MCF 10A (cell line): ENCODE data around the gene SUN3. TPM values are rescaled to one million over a fixed set of nuclear protein-coding genes. Genes with fewer than 3 reads are reported as not detected.

Experiments used
- BruUV-seq: library from RNA; stranded (reverse); fragments of 400-500 nt; replicated peaks from 2 replicates; lab custom pipeline; 2021; lab: Mats Ljungman, UMichigan
- CTCF ChIA-PET: fragments of 300-600 bp; sonication (Branson Sonifier 250); formaldehyde crosslinking; extraction: SDS; loops from one replicate; lab custom pipeline; 2021; ENCODE audit warnings: antibody characterized with exemption, inconsistent platforms; lab: Yijun Ruan, JAX
- POLR2A ChIA-PET: fragments of 300-600, 350-650 bp; sonication (Branson Sonifier 250); formaldehyde crosslinking; extraction: SDS; loops from one replicate; lab custom pipeline; 2020; ENCODE audit warnings: antibody characterized with exemption, inconsistent platforms; lab: Yijun Ruan, JAX
- DNase-seq: peaks from one replicate; pipeline ENCODE4 v3.0.0-alpha.2; 2018; ENCODE audit not compliant: unreplicated experiment
- H3K27ac Mint-ChIP-seq: one replicate; pipeline ENCODE4 v1.8.0; 2022; ENCODE audit warnings: mild to moderate bottlenecking, low read depth, mixed read lengths; ENCODE audit not compliant: unreplicated experiment
- H3K27me3 Mint-ChIP-seq: one replicate; pipeline ENCODE4 v1.8.0; 2022; ENCODE audit warnings: mixed read lengths; ENCODE audit not compliant: insufficient read depth, unreplicated experiment
- H3K36me3 Mint-ChIP-seq: one replicate; pipeline ENCODE4 v1.8.0; 2022; ENCODE audit warnings: mild to moderate bottlenecking, moderate library complexity, mixed read lengths; ENCODE audit not compliant: insufficient read depth, unreplicated experiment
- H3K4me1 Mint-ChIP-seq: one replicate; pipeline ENCODE4 v1.8.0; 2022; ENCODE audit warnings: mixed read lengths; ENCODE audit not compliant: insufficient read depth, unreplicated experiment
- H3K4me3 Mint-ChIP-seq: one replicate; pipeline ENCODE4 v1.8.0; 2022; ENCODE audit warnings: mild to moderate bottlenecking, moderate library complexity, mixed read lengths; ENCODE audit not compliant: unreplicated experiment
- H3K9me3 Mint-ChIP-seq: one replicate; pipeline ENCODE4 v1.8.0; 2022; ENCODE audit warnings: mixed read lengths; ENCODE audit not compliant: unreplicated experiment
- CTCF ChIP-seq: fragments of 200-600 bp; IDR thresholded peaks from one replicate; pipeline ENCODE4 v1.8.0; 2022; ENCODE audit warnings: antibody characterized with exemption, mild to moderate bottlenecking; ENCODE audit not compliant: unreplicated experiment
- intact Hi-C: fragments of 100-400 bp; cut with micrococcal nuclease; formaldehyde crosslinking; loops from 2 replicates; pipeline ENCODE4 v1.14.1; 2022
- total RNA-seq: library from RNA; stranded (reverse); gene quantifications from 2 replicates; pipeline ENCODE4 v1.2.3, GENCODE V29; 2022

The SUN3 gene
- total RNA-seq, 1 experiment from 2014 or later: not detected

DNA sequence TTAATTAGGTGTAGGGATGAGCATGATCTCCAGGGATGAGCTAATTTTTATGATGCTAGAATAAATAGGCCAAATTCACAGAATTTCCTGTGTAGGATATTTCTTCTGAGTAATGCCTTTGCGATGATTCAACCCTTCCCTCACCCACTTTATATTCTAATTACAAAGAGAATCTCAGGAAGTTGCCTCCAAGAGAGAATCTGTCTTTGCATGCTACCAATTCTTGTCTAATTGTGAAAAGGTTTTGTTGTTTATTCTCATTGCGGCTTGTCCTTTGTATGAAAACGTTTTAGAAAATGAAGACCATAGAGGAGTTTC is 12.7 kb upstream of the SUN3 start:
- intact Hi-C loops: no loop called here
- no peak overlapping the region for H3K4me3 Mint-ChIP-seq
- H3K9me3 Mint-ChIP-seq: no peaks in the 10 kb centered on the region
- H3K27me3 Mint-ChIP-seq: no peaks in the 10 kb centered on the region
- H3K36me3 Mint-ChIP-seq: no peaks in the 10 kb centered on the region
- CTCF ChIA-PET: interaction anchor here (0.6 to 2.0 kb wide), 5 partner anchors 43 to 113 kb away, joined by 3 to 6 read pairs (median 3); no protein-coding TSS in a partner anchor
- POLR2A ChIA-PET: interaction anchor here (0.6 to 1.6 kb wide), 3 partner anchors 34 to 48 kb away, joined by 3 to 8 read pairs (median 4); partner anchors contain the start of gene UPP1
- no peak for TF ChIP-seq CTCF
- peak; percentile 24 for DNase-seq
- no TSS peak for BruUV-seq
- peaks cover 17% of the 10 kb centered on the region for H3K4me1 Mint-ChIP-seq
- no peak overlapping the region for H3K27ac Mint-ChIP-seq

DNA sequence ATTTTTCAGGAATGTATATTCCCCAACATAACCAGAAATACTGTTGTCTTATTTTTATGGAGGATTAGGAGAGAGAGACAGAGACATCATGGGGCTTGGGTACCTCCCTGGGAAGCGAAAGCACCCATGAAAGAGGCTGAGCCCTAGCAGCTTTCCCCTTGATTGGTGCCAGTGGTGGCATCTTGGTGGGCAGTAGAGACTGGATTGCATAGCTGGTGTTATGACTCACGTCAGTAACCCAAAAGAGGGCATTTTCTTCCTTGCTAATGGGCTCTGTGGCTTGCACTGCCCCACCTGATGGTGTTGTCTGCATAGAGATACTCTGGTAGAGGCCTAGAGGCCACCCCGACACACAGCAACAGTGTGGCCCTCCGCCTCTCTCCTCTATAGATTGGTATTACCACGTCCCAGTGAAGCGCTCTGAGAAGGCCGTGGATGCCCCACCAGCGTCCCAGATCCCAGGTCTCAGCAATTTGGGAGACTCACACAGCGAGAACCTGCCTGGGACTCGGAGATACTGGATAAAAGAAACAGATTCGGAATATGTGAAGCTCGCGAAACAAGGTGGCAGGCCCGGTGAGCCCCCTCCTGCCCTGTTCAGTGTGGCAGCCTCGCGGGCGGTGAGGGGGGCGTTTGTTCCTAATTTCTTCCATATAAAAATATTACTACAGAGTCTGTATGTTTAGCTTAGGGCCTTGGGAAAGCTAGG is 12.2 kb upstream of the SUN3 start:
- intact Hi-C loops: no loop called here
- Mint-ChIP-seq H3K36me3 (no peaks in the 10 kb centered on the region), H3K4me1 (peaks cover 17% of the 10 kb centered on the region), H3K4me3 (no peak overlapping the region), H3K27me3 (no peaks in the 10 kb centered on the region), H3K27ac (no peak overlapping the region), H3K9me3 (no peaks in the 10 kb centered on the region)
- no peak for DNase-seq
- TF ChIP-seq CTCF: no peak
- ChIA-PET POLR2A (interaction anchor here (0.6 to 1.6 kb wide), 3 partner anchors 35 to 49 kb away, joined by 3 to 8 read pairs (median 4); partner anchors contain the start of gene UPP1), CTCF (interaction anchor here (0.6 to 2.0 kb wide), 7 partner anchors 35 to 582 kb away, joined by 3 to 6 read pairs (median 3); no protein-coding TSS in a partner anchor)
- BruUV-seq: no TSS peak

GRCh38 chr7:48038815-48039506 is 10.1 kb upstream of the SUN3 start:
- no peaks in the 10 kb centered on the region for H3K36me3 Mint-ChIP-seq
- no peaks in the 10 kb centered on the region for H3K27me3 Mint-ChIP-seq
- no peak for TF ChIP-seq CTCF
- DNase-seq: no peak
- no peak overlapping the region for H3K27ac Mint-ChIP-seq
- peaks cover 17% of the 10 kb centered on the region for H3K4me1 Mint-ChIP-seq
- ChIA-PET CTCF (no interaction called here), POLR2A (no interaction called here)
- intact Hi-C loops: no loop called here
- BruUV-seq: no TSS peak
- H3K4me3 Mint-ChIP-seq: no peak overlapping the region
- no peaks in the 10 kb centered on the region for H3K9me3 Mint-ChIP-seq

- Mint-ChIP-seq H3K27ac (peak overlapping the region; percentile 50), H3K4me3 (peak overlapping the region; percentile 74), H3K36me3 (no peaks in the 10 kb centered on the region), H3K9me3 (no peaks in the 10 kb centered on the region), H3K4me1 (peaks cover 1% of the 10 kb centered on the region), H3K27me3 (no peaks in the 10 kb centered on the region)
- ChIA-PET POLR2A (no interaction called here), CTCF (interaction anchor here (0.8 kb wide), 1 partner anchor 58 kb away, joined by 4 read pairs; no protein-coding TSS in a partner anchor)
- TF ChIP-seq CTCF: no peak
- DNase-seq: no peak
- no TSS peak for BruUV-seq
- intact Hi-C loops: loop anchor here (1.0 to 2.0 kb wide), 2 partner anchors 49 to 75 kb away; no protein-coding TSS in a partner anchor
These were observed 7.1 kb upstream of the SUN3 start for GRCh38 chr7:48035967-48036478.
